Panc1 (cell line): ENCODE measurements around the gene GOLGA1. TPM values are rescaled to one million over a fixed set of nuclear protein-coding genes. Genes with fewer than 3 reads are reported as not detected.

Experiments
- ATAC-seq: fragments of 200-7000 bp; cut with Tn5 transposase; 2 replicates; pipeline ENCODE4 v1.9.1; 2020; ENCODE audit warnings: mild to moderate bottlenecking, moderate library complexity
- BruUV-seq: library from RNA; stranded (reverse); fragments of 400-500 nt; replicated peaks from 2 replicates; lab custom pipeline; 2021; lab: Mats Ljungman, UMichigan
- CTCF ChIA-PET: fragments of 300-600 bp; sonication (Branson Sonifier 250); formaldehyde crosslinking; loops from one replicate; lab custom pipeline; 2022; ENCODE audit warnings: antibody characterized with exemption; lab: Charles Lee
- POLR2A ChIA-PET: fragments of 300-600 bp; sonication (Branson Sonifier 250); formaldehyde crosslinking; loops from one replicate; lab custom pipeline; 2022; ENCODE audit warnings: antibody characterized with exemption; lab: Charles Lee
- DNase-seq: peaks from one replicate; pipeline ENCODE4 v3.0.0-alpha.2; 2010; ENCODE audit warnings: low read depth, low spot score
- H3K27ac ChIP-seq: 2 replicates; pipeline ENCODE4 v1.5.1; 2011; ENCODE audit warnings: mild to moderate bottlenecking, low read length, inconsistent platforms
- H3K27me3 ChIP-seq: fragments of 200-500 bp; sonication (Bioruptor generic); 2 replicates; pipeline ENCODE4 v1.6.0; 2014; ENCODE audit warnings: low read length, inconsistent platforms; ENCODE audit not compliant: control insufficient read depth, insufficient read depth
- H3K36me3 ChIP-seq: fragments of 200-500 bp; sonication (Bioruptor generic); 2 replicates; pipeline ENCODE4 v1.5.1; 2014; ENCODE audit warnings: inconsistent platforms, mild to moderate bottlenecking, low read length, moderate library complexity; ENCODE audit not compliant: control insufficient read depth, insufficient read depth
- H3K4me1 ChIP-seq: 2 replicates; pipeline ENCODE4 v1.5.1; 2011; ENCODE audit warnings: inconsistent platforms, mild to moderate bottlenecking, low read length, moderate library complexity; ENCODE audit not compliant: control insufficient read depth, insufficient read depth
- H3K4me3 ChIP-seq, 2 experiments: 2 replicates each; pipeline ENCODE4 v1.5.1; 2011 to 2012; ENCODE audit warnings: low read depth in 2 of 2, low read length in 2 of 2, mild to moderate bottlenecking in 2 of 2, inconsistent platforms in 1 of 2, moderate library complexity in 1 of 2
- H3K9me3 ChIP-seq: fragments of 200-500 bp; sonication (Bioruptor generic); 2 replicates; pipeline ENCODE4 v1.5.1; 2014; ENCODE audit warnings: low read depth, mild to moderate bottlenecking, inconsistent platforms, low read length, moderate library complexity; ENCODE audit not compliant: control insufficient read depth, insufficient read depth
- POLR2AphosphoS5 ChIP-seq: IDR thresholded peaks from 2 replicates; pipeline ENCODE4 v1.6.1; 2012; ENCODE audit warnings: mild to moderate bottlenecking, low read depth, low read length, moderate library complexity
- SIN3A ChIP-seq: IDR thresholded peaks from 2 replicates; pipeline ENCODE4 v1.6.1; 2012; ENCODE audit warnings: low read depth, mild to moderate bottlenecking, low read length, moderate library complexity, borderline replicate concordance; ENCODE audit not compliant: insufficient read depth
- TCF7L2 ChIP-seq: IDR thresholded peaks from 2 replicates; pipeline ENCODE4 v1.6.1; 2011; ENCODE audit warnings: mild to moderate bottlenecking, low read depth, low read length, inconsistent platforms
- in situ Hi-C: cut with HindIII; loops from 2 replicates; pipeline ENCODE4 v1.10.0; 2016; ENCODE audit warnings: low sequenced_read_pairs, low pct_unique_long_range_greater_than_20kb
- intact Hi-C: fragments of 100-400 bp; cut with micrococcal nuclease; formaldehyde crosslinking; loops from one replicate; pipeline ENCODE4 v1.10.0; 2022; ENCODE audit not compliant: unreplicated experiment
- total RNA-seq: library from RNA; stranded (reverse); gene quantifications from one replicate; pipeline ENCODE4 v1.2.1, GENCODE V29; 2021; ENCODE audit not compliant: unreplicated experiment
- TF ChIP-seq, protein P1 (sequence below): fragments of 450-650 bp; IDR thresholded peaks from 2 replicates; pipeline ENCODE4 v1.5.1; 2017; ENCODE audit warnings: mild to moderate bottlenecking
- TF ChIP-seq, protein P2 (sequence below), 2 experiments: IDR thresholded peaks; 2 replicates each; pipeline ENCODE4 v1.6.1; 2011 to 2012; ENCODE audit warnings: low read depth in 2 of 2, control low read depth in 1 of 2, low read length in 1 of 2, mild to moderate bottlenecking in 1 of 2, moderate library complexity in 1 of 2; ENCODE audit not compliant: insufficient read depth in 1 of 2

Gene GOLGA1
- total RNA-seq, 1 experiment from 2014 or later, result 15.5 TPM

DNA sequence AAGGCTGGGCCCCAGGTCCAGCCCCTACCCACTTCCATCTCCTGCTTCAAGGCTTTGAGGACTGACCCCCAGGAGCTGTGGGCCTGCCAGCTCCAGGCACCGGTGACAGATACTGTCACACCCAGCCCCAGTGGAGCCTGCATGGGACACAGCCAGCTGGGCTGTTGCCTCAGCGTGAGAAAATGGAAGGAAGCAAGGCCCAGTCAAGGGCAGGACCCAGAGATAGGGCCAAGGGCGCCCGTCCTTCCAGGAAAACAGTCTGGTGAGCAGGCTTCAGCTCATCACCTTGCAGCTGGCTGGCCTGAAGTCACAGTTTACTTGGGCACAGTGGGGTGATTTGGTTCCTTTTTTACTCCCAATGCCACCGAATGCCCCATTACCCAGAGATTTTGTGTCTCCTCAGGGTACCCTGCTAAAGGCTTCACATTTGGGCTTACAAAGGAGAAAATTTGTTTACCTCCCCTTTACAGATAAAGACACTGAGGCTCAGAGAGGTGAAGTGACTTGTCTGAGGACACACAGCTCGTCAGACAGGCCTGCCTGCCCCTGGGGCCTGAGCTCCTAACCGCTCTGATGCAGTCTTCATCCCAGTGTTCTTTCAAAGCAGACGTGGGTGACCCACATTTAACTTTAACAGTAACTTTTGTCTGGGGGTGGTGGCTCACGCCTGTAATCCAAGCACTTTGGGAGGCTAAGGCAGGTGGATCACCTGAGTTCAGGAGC lies 109.1 kb downstream of the GOLGA1 start:
- Histone ChIP-seq H3K27me3 (no peaks in the 10 kb centered on the region), H3K27ac (no peak overlapping the region), H3K36me3 (no peaks in the 10 kb centered on the region), H3K4me3 (no peak overlapping the region), H3K9me3 (no peaks in the 10 kb centered on the region), H3K4me1 (peaks cover 7% of the 10 kb centered on the region)
- in situ Hi-C loops (no loop called here), intact Hi-C loops (no loop called here)
- DNase-seq, result no peak
- BruUV-seq, result no TSS peak
- CTCF ChIA-PET, result interaction anchor here (0.5 kb wide), 1 partner anchor 62 kb away, joined by 3 read pairs; no protein-coding TSS in a partner anchor
- no peak for ATAC-seq
- POLR2A ChIA-PET, result interaction anchor here (0.8 kb wide), 1 partner anchor 32 kb away, joined by 3 read pairs; no protein-coding TSS in a partner anchor
- TF ChIP-seq POLR2AphosphoS5 (no peak), SIN3A (no peak), TCF7L2 (no peak)
- TF ChIP-seq, protein P1, sequence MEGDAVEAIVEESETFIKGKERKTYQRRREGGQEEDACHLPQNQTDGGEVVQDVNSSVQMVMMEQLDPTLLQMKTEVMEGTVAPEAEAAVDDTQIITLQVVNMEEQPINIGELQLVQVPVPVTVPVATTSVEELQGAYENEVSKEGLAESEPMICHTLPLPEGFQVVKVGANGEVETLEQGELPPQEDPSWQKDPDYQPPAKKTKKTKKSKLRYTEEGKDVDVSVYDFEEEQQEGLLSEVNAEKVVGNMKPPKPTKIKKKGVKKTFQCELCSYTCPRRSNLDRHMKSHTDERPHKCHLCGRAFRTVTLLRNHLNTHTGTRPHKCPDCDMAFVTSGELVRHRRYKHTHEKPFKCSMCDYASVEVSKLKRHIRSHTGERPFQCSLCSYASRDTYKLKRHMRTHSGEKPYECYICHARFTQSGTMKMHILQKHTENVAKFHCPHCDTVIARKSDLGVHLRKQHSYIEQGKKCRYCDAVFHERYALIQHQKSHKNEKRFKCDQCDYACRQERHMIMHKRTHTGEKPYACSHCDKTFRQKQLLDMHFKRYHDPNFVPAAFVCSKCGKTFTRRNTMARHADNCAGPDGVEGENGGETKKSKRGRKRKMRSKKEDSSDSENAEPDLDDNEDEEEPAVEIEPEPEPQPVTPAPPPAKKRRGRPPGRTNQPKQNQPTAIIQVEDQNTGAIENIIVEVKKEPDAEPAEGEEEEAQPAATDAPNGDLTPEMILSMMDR, result no peak
- TF ChIP-seq, protein P2, sequence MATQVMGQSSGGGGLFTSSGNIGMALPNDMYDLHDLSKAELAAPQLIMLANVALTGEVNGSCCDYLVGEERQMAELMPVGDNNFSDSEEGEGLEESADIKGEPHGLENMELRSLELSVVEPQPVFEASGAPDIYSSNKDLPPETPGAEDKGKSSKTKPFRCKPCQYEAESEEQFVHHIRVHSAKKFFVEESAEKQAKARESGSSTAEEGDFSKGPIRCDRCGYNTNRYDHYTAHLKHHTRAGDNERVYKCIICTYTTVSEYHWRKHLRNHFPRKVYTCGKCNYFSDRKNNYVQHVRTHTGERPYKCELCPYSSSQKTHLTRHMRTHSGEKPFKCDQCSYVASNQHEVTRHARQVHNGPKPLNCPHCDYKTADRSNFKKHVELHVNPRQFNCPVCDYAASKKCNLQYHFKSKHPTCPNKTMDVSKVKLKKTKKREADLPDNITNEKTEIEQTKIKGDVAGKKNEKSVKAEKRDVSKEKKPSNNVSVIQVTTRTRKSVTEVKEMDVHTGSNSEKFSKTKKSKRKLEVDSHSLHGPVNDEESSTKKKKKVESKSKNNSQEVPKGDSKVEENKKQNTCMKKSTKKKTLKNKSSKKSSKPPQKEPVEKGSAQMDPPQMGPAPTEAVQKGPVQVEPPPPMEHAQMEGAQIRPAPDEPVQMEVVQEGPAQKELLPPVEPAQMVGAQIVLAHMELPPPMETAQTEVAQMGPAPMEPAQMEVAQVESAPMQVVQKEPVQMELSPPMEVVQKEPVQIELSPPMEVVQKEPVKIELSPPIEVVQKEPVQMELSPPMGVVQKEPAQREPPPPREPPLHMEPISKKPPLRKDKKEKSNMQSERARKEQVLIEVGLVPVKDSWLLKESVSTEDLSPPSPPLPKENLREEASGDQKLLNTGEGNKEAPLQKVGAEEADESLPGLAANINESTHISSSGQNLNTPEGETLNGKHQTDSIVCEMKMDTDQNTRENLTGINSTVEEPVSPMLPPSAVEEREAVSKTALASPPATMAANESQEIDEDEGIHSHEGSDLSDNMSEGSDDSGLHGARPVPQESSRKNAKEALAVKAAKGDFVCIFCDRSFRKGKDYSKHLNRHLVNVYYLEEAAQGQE (IDR thresholded peaks at IDR 0.05; ENCODE audit: insufficient read depth in 1 of 2, low read depth in 2 of 2, low read length in 1 of 2), result no peak

DNA sequence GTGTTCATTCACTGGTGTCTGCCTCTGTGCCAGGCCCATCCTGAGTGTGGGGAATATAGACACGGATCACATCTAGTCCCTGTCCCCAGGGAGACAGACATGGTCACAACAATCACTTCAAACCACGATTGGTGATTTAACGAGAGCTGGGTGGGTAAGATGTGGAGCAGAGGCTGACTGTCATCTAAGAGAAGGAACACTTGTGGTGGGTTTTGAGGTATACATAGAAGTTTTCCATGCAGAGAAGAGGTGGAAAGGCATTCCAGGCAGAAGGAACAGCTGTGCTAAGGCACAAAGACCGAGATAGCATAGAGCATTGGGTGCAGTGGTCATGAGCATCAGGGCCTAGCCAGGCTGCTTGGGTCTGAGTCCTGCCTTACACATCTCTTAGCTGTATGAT lies 110.3 kb downstream of the GOLGA1 start:
- peaks cover 7% of the 10 kb centered on the region for H3K4me1 ChIP-seq
- TF ChIP-seq SIN3A, result no peak
- no peak for TF ChIP-seq TCF7L2
- no peak for TF ChIP-seq POLR2AphosphoS5
- TF ChIP-seq, protein P2 (IDR thresholded peaks at IDR 0.05; ENCODE audit: insufficient read depth in 1 of 2, low read depth in 2 of 2, low read length in 1 of 2), result no peak
- TF ChIP-seq, protein P1, result no peak
- POLR2A ChIA-PET, result no interaction called here
- in situ Hi-C loops, result no loop called here
- BruUV-seq, result no TSS peak
- H3K27me3 ChIP-seq, result no peaks in the 10 kb centered on the region
- H3K4me3 ChIP-seq, result no peak overlapping the region
- intact Hi-C loops, result no loop called here
- CTCF ChIA-PET, result no interaction called here
- no peaks in the 10 kb centered on the region for H3K36me3 ChIP-seq
- ATAC-seq, result no peak
- no peak for DNase-seq
- H3K9me3 ChIP-seq, result no peaks in the 10 kb centered on the region
- no peak overlapping the region for H3K27ac ChIP-seq
